Mesothelial cell of epicardium (in vitro differentiated cells): Measurements from ENCODE around the gene SPATA18. TPM values are rescaled to one million over a fixed set of nuclear protein-coding genes. Genes with fewer than 3 reads are reported as not detected.

Experiments
- DNase-seq, 2 experiments: peaks; one replicate each; pipeline ENCODE4 v3.0.0; 2021; ENCODE audit warnings: low spot score in 2 of 2; ENCODE audit not compliant: unreplicated experiment in 2 of 2
- H3K27ac Mint-ChIP-seq: 2 replicates; pipeline ENCODE4 v1.8.0; 2021; ENCODE audit warnings: mixed read lengths
- H3K27me3 Mint-ChIP-seq: 2 replicates; pipeline ENCODE4 v1.8.0; 2021; ENCODE audit warnings: low read depth, mixed read lengths
- H3K36me3 Mint-ChIP-seq: 2 replicates; pipeline ENCODE4 v1.8.0; 2021; ENCODE audit warnings: mixed read lengths
- H3K4me1 Mint-ChIP-seq: 2 replicates; pipeline ENCODE4 v1.8.0; 2021; ENCODE audit warnings: mixed read lengths
- H3K4me3 Mint-ChIP-seq: 2 replicates; pipeline ENCODE4 v1.8.0; 2021; ENCODE audit warnings: mild to moderate bottlenecking, moderate library complexity, mixed read lengths
- H3K9me3 Mint-ChIP-seq: 2 replicates; pipeline ENCODE4 v1.8.0; 2021; ENCODE audit warnings: mixed read lengths
- total RNA-seq: library from RNA; stranded (reverse); gene quantifications from 3 replicates; pipeline ENCODE4 v1.2.1, GENCODE V29; 2021
- TF ChIP-seq, protein P1 (sequence below): fragments of 200-600 bp; sonication (generic); IDR thresholded peaks from one replicate; pipeline ENCODE4 v1.5.0; 2021; ENCODE audit warnings: antibody characterized with exemption; ENCODE audit not compliant: unreplicated experiment

Gene SPATA18
- total RNA-seq, 1 donor from 2014 or later = 10.0 TPM

DNA sequence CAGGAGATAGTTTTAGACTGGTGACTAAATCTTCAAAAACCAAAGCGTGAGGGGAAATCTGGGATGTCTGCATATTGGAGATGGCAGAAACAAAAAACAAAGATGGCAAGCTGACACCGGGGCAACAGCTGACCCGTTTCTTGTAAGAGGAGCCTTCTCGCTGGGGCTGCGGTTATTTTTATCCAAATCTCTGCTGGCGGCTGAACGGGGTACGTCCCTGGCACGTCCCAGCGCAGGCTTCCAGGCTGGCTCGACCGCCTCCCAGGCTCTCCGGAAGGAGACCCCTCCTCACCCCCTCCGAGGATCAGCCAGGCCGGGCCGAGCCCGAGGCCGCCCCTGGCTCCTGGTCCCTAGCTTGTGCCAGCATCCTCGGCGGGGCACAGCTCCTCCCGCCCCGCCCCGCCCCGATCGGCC lies 13.4 kb upstream of the SPATA18 start:
- Mint-ChIP-seq H3K36me3 (peaks cover 6% of the 10 kb centered on the region), H3K4me3 (peak overlapping the region; percentile 88), H3K4me1 (peaks cover 32% of the 10 kb centered on the region), H3K9me3 (no peaks in the 10 kb centered on the region), H3K27me3 (peaks cover 20% of the 10 kb centered on the region), H3K27ac (peak overlapping the region; percentile 87)
- TF ChIP-seq, protein P1, sequence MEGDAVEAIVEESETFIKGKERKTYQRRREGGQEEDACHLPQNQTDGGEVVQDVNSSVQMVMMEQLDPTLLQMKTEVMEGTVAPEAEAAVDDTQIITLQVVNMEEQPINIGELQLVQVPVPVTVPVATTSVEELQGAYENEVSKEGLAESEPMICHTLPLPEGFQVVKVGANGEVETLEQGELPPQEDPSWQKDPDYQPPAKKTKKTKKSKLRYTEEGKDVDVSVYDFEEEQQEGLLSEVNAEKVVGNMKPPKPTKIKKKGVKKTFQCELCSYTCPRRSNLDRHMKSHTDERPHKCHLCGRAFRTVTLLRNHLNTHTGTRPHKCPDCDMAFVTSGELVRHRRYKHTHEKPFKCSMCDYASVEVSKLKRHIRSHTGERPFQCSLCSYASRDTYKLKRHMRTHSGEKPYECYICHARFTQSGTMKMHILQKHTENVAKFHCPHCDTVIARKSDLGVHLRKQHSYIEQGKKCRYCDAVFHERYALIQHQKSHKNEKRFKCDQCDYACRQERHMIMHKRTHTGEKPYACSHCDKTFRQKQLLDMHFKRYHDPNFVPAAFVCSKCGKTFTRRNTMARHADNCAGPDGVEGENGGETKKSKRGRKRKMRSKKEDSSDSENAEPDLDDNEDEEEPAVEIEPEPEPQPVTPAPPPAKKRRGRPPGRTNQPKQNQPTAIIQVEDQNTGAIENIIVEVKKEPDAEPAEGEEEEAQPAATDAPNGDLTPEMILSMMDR = no peak
- peak; percentile 24 to 49 for DNase-seq

DNA sequence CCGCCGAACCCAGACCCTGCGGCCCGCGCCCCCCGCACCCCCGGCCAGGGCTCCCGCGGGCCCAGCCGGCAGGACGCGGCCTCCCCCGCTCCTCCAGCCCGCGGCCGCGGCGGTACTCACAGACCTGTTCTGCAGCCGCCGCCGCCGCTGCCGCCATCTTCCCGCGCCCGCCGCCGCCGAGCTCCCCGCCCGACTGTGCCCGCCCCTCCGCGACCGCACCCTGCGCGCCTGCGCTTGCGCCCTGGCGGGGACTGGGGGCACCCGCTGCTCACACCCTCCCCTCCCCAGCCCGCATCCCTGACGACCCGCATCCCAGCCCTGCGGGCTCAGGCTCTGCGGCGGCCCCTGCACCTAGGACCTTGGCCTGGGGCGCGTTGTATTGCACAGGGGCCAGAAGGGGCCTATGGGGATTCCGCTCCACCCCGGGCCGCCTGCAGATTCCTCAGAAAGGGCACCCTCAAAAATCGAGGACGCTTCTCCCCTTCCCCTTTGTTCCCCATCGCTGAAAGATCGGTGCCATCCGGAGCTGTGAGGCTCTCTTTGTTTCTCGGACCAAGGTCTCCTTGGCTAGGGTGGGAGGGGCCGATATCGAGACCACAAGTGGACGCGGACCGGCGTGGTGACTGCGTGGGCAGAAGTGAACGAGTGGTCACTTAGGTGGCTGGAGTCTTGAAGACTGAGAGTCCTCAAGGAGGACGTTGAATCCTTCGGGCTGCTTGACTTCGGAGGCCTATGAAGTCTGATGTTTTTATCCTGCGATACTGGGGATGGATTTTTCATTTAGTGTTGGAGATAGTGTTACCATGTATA lies 12.8 kb upstream of the SPATA18 start, which contains the start of gene SGCB:
SGCB (minus strand) TSS at position 197 of the 810 bp plus-strand sequence; CDS start at position 157, 40 bp downstream.
- TF ChIP-seq, protein P1 = no peak
- H3K36me3 Mint-ChIP-seq = peaks cover 6% of the 10 kb centered on the region
- peaks cover 32% of the 10 kb centered on the region for H3K4me1 Mint-ChIP-seq
- peak; percentile 45 to 83 for DNase-seq
- H3K27ac Mint-ChIP-seq = peak within 1 kb of the TSS; percentile 87
- H3K9me3 Mint-ChIP-seq = no peaks in the 10 kb centered on the region
- H3K27me3 Mint-ChIP-seq = peaks cover 26% of the 10 kb centered on the region
- peak within 1 kb of the TSS; percentile 88 for H3K4me3 Mint-ChIP-seq

DNA sequence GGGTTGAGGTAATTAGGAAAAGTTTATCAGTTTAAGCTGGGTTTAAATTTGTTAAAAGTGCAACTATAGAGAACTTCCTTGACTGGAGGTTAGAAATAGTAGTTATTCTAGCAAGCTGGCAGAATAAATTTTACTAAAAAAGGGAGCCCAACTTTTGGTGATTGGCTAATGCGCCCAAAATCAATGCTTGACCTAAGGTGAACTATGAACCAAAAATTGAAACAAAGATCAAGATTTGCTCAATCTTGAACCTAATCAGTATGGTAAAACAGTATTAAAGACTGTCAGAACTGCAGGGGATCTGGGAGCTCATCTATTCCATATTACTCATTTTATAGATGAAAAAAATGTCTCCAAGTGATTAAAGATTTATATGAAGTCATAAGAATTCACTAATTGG lies 6.1 kb upstream of the SPATA18 start:
- TF ChIP-seq, protein P1 = no peak
- DNase-seq = no peak
- H3K4me1 Mint-ChIP-seq = peaks cover 2% of the 10 kb centered on the region
- no peaks in the 10 kb centered on the region for H3K9me3 Mint-ChIP-seq
- no peak overlapping the region for H3K4me3 Mint-ChIP-seq
- H3K27ac Mint-ChIP-seq = no peak overlapping the region
- H3K27me3 Mint-ChIP-seq = peaks cover 42% of the 10 kb centered on the region
- H3K36me3 Mint-ChIP-seq = no peaks in the 10 kb centered on the region

- Mint-ChIP-seq H3K9me3 (no peaks in the 10 kb centered on the region), H3K4me1 (peaks cover 25% of the 10 kb centered on the region), H3K27me3 (peaks cover 26% of the 10 kb centered on the region), H3K27ac (no peak overlapping the region), H3K36me3 (no peaks in the 10 kb centered on the region), H3K4me3 (no peak overlapping the region)
- TF ChIP-seq, protein P1 = no peak
- DNase-seq = no peak
Observed at GRCh38 chr4:52049266-52049665, 1.8 kb upstream of the SPATA18 start.

DNA sequence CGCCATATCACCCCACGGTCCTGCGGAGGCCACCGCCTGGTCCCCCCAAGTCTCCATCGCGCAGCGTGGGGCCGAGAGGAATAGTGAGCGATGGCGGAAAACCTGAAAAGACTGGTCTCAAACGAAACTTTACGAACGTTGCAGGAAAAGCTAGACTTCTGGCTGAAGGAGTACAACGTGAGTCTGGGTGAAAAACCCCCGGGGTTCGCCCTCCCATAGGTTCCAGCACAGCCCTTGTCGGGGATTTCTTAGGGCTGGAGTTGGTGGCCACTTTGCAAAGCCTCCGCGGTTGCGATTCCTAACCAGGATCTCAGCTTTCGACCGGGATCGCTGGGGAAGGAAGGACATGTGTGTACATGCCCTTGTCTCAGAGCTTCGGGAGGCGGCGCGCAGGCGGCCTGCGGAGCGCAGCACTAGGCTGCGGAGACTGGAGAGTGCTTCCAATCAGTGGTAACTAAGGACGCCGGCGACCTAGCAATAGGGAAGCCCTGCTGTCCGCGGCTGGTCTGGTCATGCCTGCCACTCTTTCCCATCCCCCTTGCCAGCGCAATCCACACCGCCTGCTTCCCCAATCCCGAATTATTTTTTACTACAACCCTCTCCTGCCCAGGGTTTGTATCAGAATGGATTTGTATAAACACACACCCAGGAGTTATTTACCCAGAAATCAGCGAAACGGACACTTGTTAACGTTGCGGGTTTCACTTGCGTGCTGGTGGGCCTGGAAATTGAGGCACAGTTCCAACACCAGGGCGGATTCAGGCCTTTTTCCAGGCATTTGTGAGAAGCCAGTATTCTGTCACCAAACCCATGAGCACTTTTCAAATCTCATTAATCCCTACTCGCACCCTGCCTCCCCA lies 741 bp downstream of the SPATA18 start:
- Mint-ChIP-seq H3K4me3 (peak overlapping the region; percentile 87), H3K9me3 (no peaks in the 10 kb centered on the region), H3K27me3 (peaks cover 27% of the 10 kb centered on the region), H3K36me3 (no peaks in the 10 kb centered on the region), H3K27ac (peak overlapping the region; percentile 95), H3K4me1 (peaks cover 32% of the 10 kb centered on the region)
- peak; percentile 56 to 78 for DNase-seq
- TF ChIP-seq, protein P1 = no peak
